H1 (cell line): ENCODE data around the gene CYTH1. TPM values are rescaled to one million over a fixed set of nuclear protein-coding genes. Genes with fewer than 3 reads are reported as not detected.

Source experiments
- CTCF ChIA-PET: fragments of 300-600 bp; sonication (Branson Sonifier 250); formaldehyde crosslinking; loops from one replicate; lab custom pipeline; 2021; ENCODE audit not compliant: partially characterized antibody; lab: Charles Lee
- POLR2A ChIA-PET: fragments of 300-600 bp; sonication (Branson Sonifier 250); formaldehyde crosslinking; loops from one replicate; lab custom pipeline; 2021; ENCODE audit warnings: inconsistent platforms; ENCODE audit not compliant: partially characterized antibody; lab: Charles Lee
- DNase-seq, 2 experiments: peaks; one replicate each; pipeline versions ENCODE4 v3.0.0 to v3.0.0-alpha.2; 2010 to 2022; ENCODE audit warnings: low spot score in 2 of 2, low read depth in 1 of 2, mixed read lengths in 1 of 2
- FAIRE-seq: peaks from 2 replicates; lab custom pipeline; 2011; peaks lifted over from hg19 to GRCh38; lab: Jason Lieb, UNC
- H2AFZ ChIP-seq: 2 replicates; pipeline ENCODE4 v1.8.1; 2012; ENCODE audit warnings: low read length, inconsistent platforms
- H2AK5ac ChIP-seq: 2 replicates; pipeline ENCODE4 v1.6.1; 2013; ENCODE audit warnings: low read depth, low read length
- H2BK120ac ChIP-seq: replicated peaks from 2 replicates; pipeline ENCODE3; 2013; ENCODE audit warnings: low read depth, low read length, inconsistent platforms
- H2BK12ac ChIP-seq: 2 replicates; pipeline ENCODE4 v1.6.1; 2013; ENCODE audit warnings: low read depth, low read length
- H2BK15ac ChIP-seq: 2 replicates; pipeline ENCODE4 v1.6.1; 2013; ENCODE audit warnings: low read length
- H2BK20ac ChIP-seq: 2 replicates; pipeline ENCODE4 v1.6.1; 2013; ENCODE audit warnings: low read length
- H2BK5ac ChIP-seq: 2 replicates; pipeline ENCODE4 v1.6.1; 2013; ENCODE audit warnings: low read depth, low read length
- H3K14ac ChIP-seq: 2 replicates; pipeline ENCODE4 v1.6.1; 2013; ENCODE audit warnings: inconsistent platforms; ENCODE audit not compliant: insufficient read length
- H3K18ac ChIP-seq: 2 replicates; pipeline ENCODE4 v1.6.1; 2013; ENCODE audit warnings: low read length; ENCODE audit errors: extremely low read depth
- H3K23ac ChIP-seq: 2 replicates; pipeline ENCODE4 v1.6.1; 2013; ENCODE audit warnings: inconsistent platforms; ENCODE audit not compliant: insufficient read length
- H3K23me2 ChIP-seq: 2 replicates; pipeline ENCODE4 v1.6.1; 2013; ENCODE audit warnings: low read depth, low read length
- H3K27ac ChIP-seq: 2 replicates; pipeline ENCODE4 v1.6.1; 2011; ENCODE audit warnings: low read depth, low read length, inconsistent platforms
- H3K27me3 ChIP-seq, 4 experiments: replicated peaks in 1 of 4; 1 replicate in 1 of 4; 2 replicates in 3 of 4; pipeline versions ENCODE4 v1.6.1 to v1.8.1; 2011 to 2013; ENCODE audit warnings: low read length in 3 of 4, mild to moderate bottlenecking in 3 of 4, inconsistent platforms in 2 of 4, mixed read lengths in 2 of 4, moderate library complexity in 1 of 4; ENCODE audit not compliant: control insufficient read depth in 3 of 4, insufficient read depth in 3 of 4; ENCODE audit errors: extremely low read depth in 1 of 4
- H3K36me3 ChIP-seq, 4 experiments: 2 replicates each; pipeline versions ENCODE4 v1.6.1 to v1.8.1; 2011 to 2013; ENCODE audit warnings: mild to moderate bottlenecking in 4 of 4, low read length in 3 of 4, moderate library complexity in 2 of 4, control low read depth in 1 of 4, inconsistent platforms in 1 of 4; ENCODE audit not compliant: insufficient read depth in 4 of 4, control insufficient read depth in 2 of 4
- H3K4ac ChIP-seq: replicated peaks from 2 replicates; pipeline ENCODE3; 2013; ENCODE audit warnings: low read length, low read depth, mixed read lengths, inconsistent platforms; ENCODE audit not compliant: insufficient read length
- H3K4me1 ChIP-seq, 4 experiments: replicated peaks in 1 of 4; 1 replicate in 1 of 4; 2 replicates in 3 of 4; pipeline versions ENCODE4 v1.6.1 to v1.8.1; 2011 to 2013; ENCODE audit warnings: low read length in 3 of 4, inconsistent platforms in 2 of 4, mixed read lengths in 1 of 4; ENCODE audit not compliant: insufficient read depth in 4 of 4, control insufficient read depth in 3 of 4
- H3K4me2 ChIP-seq, 2 experiments: 2 replicates each; pipeline versions ENCODE4 v1.6.1 to v1.8.1; 2011 to 2013; ENCODE audit warnings: low read depth in 2 of 2, low read length in 2 of 2, control low read depth in 1 of 2, inconsistent platforms in 1 of 2, mild to moderate bottlenecking in 1 of 2; ENCODE audit not compliant: insufficient read depth in 1 of 2
- H3K4me3 ChIP-seq, 4 experiments: fragments of 200-600, 300-600 bp in 1 of 4; sonication (generic), shearing (Covaris generic), sonication (Bioruptor Twin) in 1 of 4; 2 replicates each; pipeline versions ENCODE4 v1.5.1 to v1.8.1; 2011 to 2016; ENCODE audit warnings: low read length in 4 of 4, low read depth in 3 of 4, control low read depth in 2 of 4, inconsistent platforms in 2 of 4, mild to moderate bottlenecking in 2 of 4, mixed read lengths in 1 of 4, moderate library complexity in 1 of 4; ENCODE audit not compliant: insufficient read depth in 2 of 4; ENCODE audit errors: extremely low read depth in 1 of 4
- H3K56ac ChIP-seq: replicated peaks from 2 replicates; pipeline ENCODE3; 2013; ENCODE audit warnings: low read depth, mild to moderate bottlenecking, mixed read lengths, low read length, inconsistent platforms; ENCODE audit not compliant: insufficient read length
- H3K79me1 ChIP-seq: 2 replicates; pipeline ENCODE4 v1.6.1; 2013; ENCODE audit warnings: low read depth, low read length, control low read depth
- H3K79me2 ChIP-seq, 2 experiments: 2 replicates each; pipeline versions ENCODE4 v1.6.1 to v1.8.1; 2012 to 2013; ENCODE audit warnings: low read length in 2 of 2, mild to moderate bottlenecking in 2 of 2, inconsistent platforms in 1 of 2; ENCODE audit not compliant: insufficient read depth in 2 of 2, control insufficient read depth in 1 of 2
- H3K9ac ChIP-seq, 4 experiments: replicated peaks in 1 of 4; 1 replicate in 1 of 4; 2 replicates in 3 of 4; pipeline versions ENCODE4 v1.6.1 to v1.8.1; 2011 to 2013; ENCODE audit warnings: low read depth in 3 of 4, low read length in 3 of 4, control low read depth in 2 of 4, mild to moderate bottlenecking in 2 of 4, moderate library complexity in 2 of 4, inconsistent platforms in 1 of 4; ENCODE audit errors: extremely low read depth in 1 of 4
- H3K9me3 ChIP-seq, 2 experiments: 2 replicates each; pipeline versions ENCODE4 v1.6.1 to v1.8.1; 2012 to 2013; ENCODE audit warnings: mild to moderate bottlenecking in 2 of 2, moderate library complexity in 2 of 2, control low read depth in 1 of 2, inconsistent platforms in 1 of 2, low read depth in 1 of 2, low read length in 1 of 2, mixed read lengths in 1 of 2; ENCODE audit not compliant: insufficient read depth in 2 of 2
- H4K20me1 ChIP-seq, 2 experiments: replicated peaks in 1 of 2; 2 replicates each; pipeline versions ENCODE3 to v1.8.1; 2011 to 2013; ENCODE audit warnings: inconsistent platforms in 2 of 2, low read length in 2 of 2, mild to moderate bottlenecking in 1 of 2; ENCODE audit not compliant: insufficient read depth in 2 of 2, control insufficient read depth in 1 of 2
- H4K5ac ChIP-seq: 2 replicates; pipeline ENCODE4 v1.6.1; 2013; ENCODE audit warnings: low read length, low read depth, mixed read lengths, inconsistent platforms; ENCODE audit not compliant: insufficient read length
- H4K8ac ChIP-seq: 2 replicates; pipeline ENCODE4 v1.8.0; 2013; ENCODE audit warnings: mild to moderate bottlenecking, moderate library complexity, low read length, inconsistent platforms; ENCODE audit not compliant: insufficient read depth; ENCODE audit errors: extremely low read depth
- H4K91ac ChIP-seq: replicated peaks from 2 replicates; pipeline ENCODE3; 2013; ENCODE audit warnings: low read length, mixed read lengths, inconsistent platforms; ENCODE audit not compliant: insufficient read length
- WGBS, 2 experiments: shearing (Covaris generic) in 1 of 2; methylation state at CpG; one replicate each; pipeline versions ENCODE4 v1.1.6 to v1.1.7; 2013 to 2015; ENCODE audit warnings: low lambda C conversion rate in 2 of 2, mixed read lengths in 2 of 2, inconsistent platforms in 1 of 2, low coverage in 1 of 2, missing lambda C conversion rate in 1 of 2; ENCODE audit not compliant: insufficient replicate concordance in 2 of 2, insufficient coverage in 1 of 2, insufficient read length in 1 of 2; ENCODE audit errors: extremely low coverage in 1 of 2, missing lambda C conversion rate in 1 of 2; 5-methylcytosine and 5-hydroxymethylcytosine counted together
- polyA plus RNA-seq, 7 experiments: library from polyadenylated mRNA; depleted of rRNA in 3 of 7; stranded (reverse) in 5 of 7; unstranded in 2 of 7; fragments of >200 nt in 5 of 7; fragments of 200-250 nt in 2 of 7; gene quantifications; 1 replicate in 5 of 7; 2 replicates in 1 of 7; 4 replicates in 1 of 7; pipeline versions ENCODE4 v1.2.1 to v1.2.3, GENCODE V29; 2011 to 2013; ENCODE audit warnings: missing spikeins in 2 of 7, mixed read lengths in 2 of 7
- total RNA-seq: library from RNA; stranded (reverse); fragmentation: NEBNext Ultra II Directional; extraction: Animal tissue kit (Norgen Biotek cat#: 25700); gene quantifications from 2 replicates; pipeline ENCODE4 v1.2.1, GENCODE V29; 2021

The CYTH1 gene
- total and polyA plus RNA-seq, 2 of the 8 experiments (the other 6 are each of a cell fraction or from before 2014, with no cell fraction given), result 12.8 to 14.8 TPM

- H3K9ac ChIP-seq, result no peak overlapping the region
Observed at GRCh38 chr17:78658281-78658785, 123.7 kb downstream of the CYTH1 start.

More at GRCh38 chr17:78658281-78658785, 123.7 kb downstream of the CYTH1 start:
- H2BK120ac ChIP-seq, result no peak overlapping the region
- H3K23me2 ChIP-seq, result peaks cover 2% of the 10 kb centered on the region; the same call in 1 of the 2 replicates
- H3K27me3 ChIP-seq, result no peaks in the 10 kb centered on the region
- H2BK20ac ChIP-seq, result no peak overlapping the region
- ChIA-PET CTCF (interaction anchor here (1.1 kb wide), 1 partner anchor 161 kb away, joined by 4 read pairs; no protein-coding TSS in a partner anchor), POLR2A (no interaction called here)
- H4K5ac ChIP-seq, result no peak overlapping the region
- H3K4me3 ChIP-seq, result no peak overlapping the region
- no peak overlapping the region for H3K4me2 ChIP-seq
- H2AK5ac ChIP-seq, result no peak overlapping the region
- no peaks in the 10 kb centered on the region for H3K4me1 ChIP-seq
- H3K56ac ChIP-seq, result no peak overlapping the region
- H2BK5ac ChIP-seq, result no peak overlapping the region
- no peaks in the 10 kb centered on the region; the same call in 1 of the 2 replicates for H3K79me1 ChIP-seq
- H3K79me2 ChIP-seq, result no peaks in the 10 kb centered on the region
- no peak overlapping the region for H3K23ac ChIP-seq
- 87% methylated on average over 18 of the region's 18 CpGs; no CpG with 5 or more reads in 1 of the 2 experiments for WGBS, 2 experiments
- H3K36me3 ChIP-seq, result no peaks in the 10 kb centered on the region
- no peak overlapping the region for H2AFZ ChIP-seq
- H3K9me3 ChIP-seq, result no peaks in the 10 kb centered on the region
- H4K20me1 ChIP-seq, result peaks cover 0 to 2% of the 10 kb centered on the region in 2 experiments
- no peak overlapping the region for H2BK12ac ChIP-seq
- H3K27ac ChIP-seq, result no peak overlapping the region
- no peak overlapping the region for H3K14ac ChIP-seq
- H3K4ac ChIP-seq, result no peak overlapping the region
- DNase-seq, result no peak
- 0 out of 2 replicates have a peak overlapping the region, but pooled peaks have one; percentile 1 for H4K8ac ChIP-seq
- H4K91ac ChIP-seq, result no peak overlapping the region
- no peak overlapping the region for H3K18ac ChIP-seq
- H2BK15ac ChIP-seq, result no peak overlapping the region
- FAIRE-seq, result no peak
